Mucosa of stomach (tissue), 1 donor: ENCODE data around the gene GALNT2.

Experiments used
- H3K27me3 ChIP-seq: one replicate; pipeline ENCODE4 v1.7.0; 2013; ENCODE audit warnings: mild to moderate bottlenecking, low read length; ENCODE audit not compliant: control insufficient read depth, insufficient read depth
- H3K36me3 ChIP-seq: one replicate; pipeline ENCODE4 v1.7.0; 2013; ENCODE audit warnings: low read length; ENCODE audit not compliant: control insufficient read depth, insufficient read depth
- H3K4me1 ChIP-seq: one replicate; pipeline ENCODE4 v1.7.0; 2013; ENCODE audit warnings: mild to moderate bottlenecking, low read length; ENCODE audit not compliant: control insufficient read depth, insufficient read depth
- H3K4me3 ChIP-seq: one replicate; pipeline ENCODE4 v1.7.0; 2013; ENCODE audit warnings: low read length
- H3K9ac ChIP-seq: one replicate; pipeline ENCODE4 v1.7.0; 2013; ENCODE audit warnings: mild to moderate bottlenecking, low read length, moderate library complexity
- H3K9me3 ChIP-seq: one replicate; pipeline ENCODE4 v1.7.0; 2013; ENCODE audit warnings: mild to moderate bottlenecking, low read length, moderate library complexity; ENCODE audit not compliant: control insufficient read depth
- donor health status: Pancreatic carcinoma.

Gene GALNT2

DNA sequence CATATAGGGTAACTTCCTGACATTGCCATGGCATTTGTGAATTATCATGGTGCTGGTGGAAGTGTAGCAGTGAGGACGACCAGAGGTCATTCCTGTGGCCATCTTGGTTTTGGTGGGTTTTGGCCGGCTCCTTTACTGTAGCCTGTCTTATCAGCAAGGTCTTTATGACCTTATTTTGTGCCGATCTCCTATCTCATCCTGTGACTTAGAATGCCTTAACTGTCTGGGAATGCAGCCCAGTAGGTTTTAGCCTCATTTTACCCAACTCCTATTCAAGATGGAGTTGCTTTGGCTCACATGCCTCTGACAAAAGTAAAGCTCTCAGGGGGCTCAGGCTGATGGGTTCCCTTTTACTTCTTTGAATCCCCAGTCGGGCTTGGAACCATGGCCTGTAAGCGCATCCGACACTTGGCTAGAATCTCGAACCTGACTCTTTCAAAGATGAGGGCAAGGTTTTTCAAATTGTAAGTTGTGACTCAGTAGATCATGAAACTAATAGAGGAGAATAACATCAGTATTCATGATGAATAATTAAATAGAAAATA lies 85.0 kb downstream of the GALNT2 start:
- Histone ChIP-seq H3K9me3 (no peaks in the 10 kb centered on the region), H3K36me3 (no peaks in the 10 kb centered on the region), H3K9ac (no peak overlapping the region), H3K27me3 (no peaks in the 10 kb centered on the region), H3K4me3 (no peak overlapping the region), H3K4me1 (peaks cover 6% of the 10 kb centered on the region)

DNA sequence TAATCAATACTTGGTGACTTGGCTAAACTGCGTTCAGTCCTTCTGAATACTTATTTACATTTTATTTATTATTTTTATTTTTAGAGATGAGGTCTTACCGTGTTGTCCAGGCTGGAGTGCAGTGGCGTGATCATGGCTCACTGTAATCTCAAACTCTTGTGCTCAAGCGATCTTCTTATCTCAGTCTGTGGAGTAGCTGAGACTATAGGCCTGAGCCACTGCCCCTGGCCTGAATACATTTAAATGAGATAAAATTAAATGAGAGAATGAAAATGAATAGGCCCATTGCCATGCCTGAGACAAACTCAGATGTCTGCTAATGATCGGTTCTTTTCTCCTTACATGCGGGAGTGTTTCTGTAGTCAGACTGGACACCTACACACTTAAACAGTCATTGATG lies 86.0 kb downstream of the GALNT2 start:
- Histone ChIP-seq H3K36me3 (no peaks in the 10 kb centered on the region), H3K4me1 (no peaks in the 10 kb centered on the region), H3K4me3 (no peak overlapping the region), H3K9me3 (no peaks in the 10 kb centered on the region), H3K27me3 (no peaks in the 10 kb centered on the region), H3K9ac (no peak overlapping the region)

DNA sequence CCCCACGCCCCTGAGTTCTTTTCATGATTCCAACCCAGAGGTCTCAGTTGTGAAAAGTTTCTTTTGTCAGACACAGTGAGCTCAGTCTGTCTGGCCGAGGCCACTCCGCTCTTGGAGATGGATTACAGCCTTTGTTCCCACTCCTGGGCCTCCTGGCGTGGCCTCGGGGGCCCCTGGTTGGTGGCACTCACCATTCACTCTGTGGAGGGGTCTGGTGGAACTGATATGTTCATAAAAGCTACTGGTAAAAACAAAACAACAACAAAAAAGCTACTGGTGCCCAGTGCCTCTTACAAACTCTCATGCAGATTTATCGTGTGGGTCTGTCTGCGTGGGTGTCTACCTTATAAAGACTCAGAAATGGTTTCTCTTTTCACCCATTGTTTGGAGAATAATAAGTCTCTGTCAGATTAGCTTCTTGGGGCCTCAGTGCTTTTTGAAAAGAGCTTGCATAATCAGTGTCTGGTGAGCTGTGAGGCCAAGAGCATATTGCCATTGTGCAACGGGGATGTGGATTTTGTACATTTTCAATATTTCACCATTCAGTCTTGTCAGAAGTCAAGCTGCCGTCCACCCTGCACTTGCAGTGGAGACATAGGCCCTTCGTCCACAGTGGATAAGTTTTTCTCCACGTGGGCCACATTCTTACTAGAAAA lies 86.7 kb downstream of the GALNT2 start:
- H3K27me3 ChIP-seq = no peaks in the 10 kb centered on the region
- H3K36me3 ChIP-seq = no peaks in the 10 kb centered on the region
- H3K9me3 ChIP-seq = no peaks in the 10 kb centered on the region
- H3K4me1 ChIP-seq = peaks cover 5% of the 10 kb centered on the region
- H3K9ac ChIP-seq = no peak overlapping the region
- H3K4me3 ChIP-seq = no peak overlapping the region

DNA sequence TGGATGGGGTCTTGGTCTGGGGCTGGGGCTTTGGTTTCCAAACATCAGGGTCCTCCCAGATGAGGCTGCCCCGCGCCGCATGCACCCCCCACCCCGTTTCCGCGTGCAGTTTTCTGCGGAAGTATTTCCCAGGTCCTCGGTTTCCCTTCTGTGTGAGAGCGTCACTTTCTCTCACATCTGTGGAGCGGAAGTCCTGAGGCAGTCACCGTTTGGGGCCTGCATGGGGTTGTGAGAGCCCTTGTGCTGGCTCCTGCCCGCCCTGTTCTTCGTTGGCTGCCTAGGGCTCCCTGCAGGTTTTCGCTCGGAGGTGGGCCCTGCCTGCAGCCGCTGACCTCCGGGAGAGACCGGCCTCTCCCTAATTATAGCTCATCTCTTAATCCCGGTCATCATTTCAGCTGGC lies 88.0 kb downstream of the GALNT2 start:
- H3K27me3 ChIP-seq = no peaks in the 10 kb centered on the region
- H3K9me3 ChIP-seq = no peaks in the 10 kb centered on the region
- H3K4me1 ChIP-seq = peaks cover 17% of the 10 kb centered on the region
- no peaks in the 10 kb centered on the region for H3K36me3 ChIP-seq
- no peak overlapping the region for H3K4me3 ChIP-seq
- no peak overlapping the region for H3K9ac ChIP-seq

DNA sequence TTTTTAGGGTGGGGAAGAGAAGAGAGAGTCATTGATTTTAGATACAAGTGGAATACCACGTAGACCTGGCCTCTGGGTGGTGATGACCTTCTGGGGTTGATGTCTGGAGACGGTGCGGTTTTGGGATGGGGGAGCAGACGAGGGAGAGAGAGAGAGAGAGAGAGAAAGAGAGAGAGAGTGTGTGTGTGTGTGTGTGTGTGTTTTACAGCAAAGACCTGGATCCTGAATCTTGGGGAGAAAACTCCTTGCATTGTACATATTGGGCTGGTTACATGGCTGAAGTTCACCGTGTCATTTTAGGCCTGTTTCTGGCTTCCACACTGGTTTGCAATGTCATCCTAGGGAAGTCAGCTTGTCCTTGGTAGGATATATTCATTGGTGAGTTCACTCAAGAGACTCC lies 89.0 kb downstream of the GALNT2 start:
- H3K27me3 ChIP-seq = no peaks in the 10 kb centered on the region
- no peak overlapping the region for H3K4me3 ChIP-seq
- H3K36me3 ChIP-seq = no peaks in the 10 kb centered on the region
- no peaks in the 10 kb centered on the region for H3K9me3 ChIP-seq
- peaks cover 23% of the 10 kb centered on the region for H3K4me1 ChIP-seq
- H3K9ac ChIP-seq = no peak overlapping the region

DNA sequence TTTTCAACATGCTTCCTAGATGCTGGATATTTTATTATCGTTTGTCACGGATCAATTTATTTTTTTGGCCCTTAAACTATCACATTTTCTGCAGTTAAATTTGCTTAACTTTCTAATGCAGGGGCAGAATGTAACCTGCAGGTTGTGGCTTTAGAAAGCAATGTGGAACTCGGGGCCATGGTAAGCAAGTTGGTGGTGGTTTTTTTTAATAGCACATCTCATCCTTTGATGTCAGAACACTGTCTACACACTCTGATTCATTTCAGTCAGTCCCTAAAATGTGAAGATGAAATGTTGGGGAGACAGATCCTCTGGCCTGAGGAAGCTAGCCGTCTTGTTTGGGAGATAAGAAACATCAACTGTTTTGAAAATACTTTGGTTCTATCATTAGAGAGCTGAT lies 89.5 kb downstream of the GALNT2 start:
- Histone ChIP-seq H3K9me3 (no peaks in the 10 kb centered on the region), H3K27me3 (no peaks in the 10 kb centered on the region), H3K4me1 (peaks cover 27% of the 10 kb centered on the region), H3K36me3 (no peaks in the 10 kb centered on the region), H3K9ac (no peak overlapping the region), H3K4me3 (no peak overlapping the region)

DNA sequence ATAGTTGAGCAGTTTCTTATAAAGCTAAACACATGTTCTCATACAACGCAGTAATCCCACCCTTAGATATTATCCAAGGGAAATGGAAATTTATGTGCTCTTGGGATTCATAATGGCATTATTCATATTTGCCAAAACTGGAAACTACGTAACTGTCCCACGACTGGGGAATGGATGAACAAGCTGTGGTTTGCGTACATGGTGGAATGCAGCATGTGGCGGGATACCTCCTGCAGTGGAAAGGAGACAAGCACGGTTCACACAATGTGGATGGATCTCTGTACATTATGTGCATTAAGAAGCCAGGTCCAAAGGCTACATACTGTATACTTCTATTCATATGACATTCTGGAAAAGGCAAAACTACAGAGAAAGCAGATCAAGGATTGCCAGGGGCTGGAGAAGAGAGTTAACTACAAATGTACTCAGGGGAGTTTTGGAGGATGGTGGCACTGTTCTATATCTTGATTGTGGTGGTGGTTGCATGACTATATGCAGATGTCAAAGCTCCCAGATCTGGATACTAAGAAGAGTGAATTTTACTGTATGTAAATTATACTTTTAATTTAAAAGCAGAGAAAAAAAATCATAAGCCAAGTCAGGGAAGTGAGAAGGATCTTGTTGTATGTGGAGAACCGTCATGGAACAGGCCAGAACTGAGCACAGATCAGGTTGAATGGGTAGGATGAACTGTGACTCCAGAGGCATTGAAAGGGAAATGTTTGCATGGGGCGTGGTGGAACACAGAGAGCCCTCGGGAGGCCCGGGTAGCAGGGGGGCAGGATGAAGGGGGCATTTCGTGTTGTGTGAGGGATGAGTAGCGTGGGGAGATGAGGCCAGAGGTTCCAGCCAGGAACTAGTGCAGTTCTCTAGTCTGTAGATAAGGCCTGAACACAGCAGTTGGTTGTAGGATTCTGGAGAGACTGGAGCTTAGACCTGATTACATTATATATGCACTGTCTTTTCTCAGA lies 90.7 kb downstream of the GALNT2 start:
- Histone ChIP-seq H3K9me3 (no peaks in the 10 kb centered on the region), H3K4me1 (peaks cover 27% of the 10 kb centered on the region), H3K9ac (no peak overlapping the region), H3K36me3 (no peaks in the 10 kb centered on the region), H3K4me3 (no peak overlapping the region), H3K27me3 (no peaks in the 10 kb centered on the region)

DNA sequence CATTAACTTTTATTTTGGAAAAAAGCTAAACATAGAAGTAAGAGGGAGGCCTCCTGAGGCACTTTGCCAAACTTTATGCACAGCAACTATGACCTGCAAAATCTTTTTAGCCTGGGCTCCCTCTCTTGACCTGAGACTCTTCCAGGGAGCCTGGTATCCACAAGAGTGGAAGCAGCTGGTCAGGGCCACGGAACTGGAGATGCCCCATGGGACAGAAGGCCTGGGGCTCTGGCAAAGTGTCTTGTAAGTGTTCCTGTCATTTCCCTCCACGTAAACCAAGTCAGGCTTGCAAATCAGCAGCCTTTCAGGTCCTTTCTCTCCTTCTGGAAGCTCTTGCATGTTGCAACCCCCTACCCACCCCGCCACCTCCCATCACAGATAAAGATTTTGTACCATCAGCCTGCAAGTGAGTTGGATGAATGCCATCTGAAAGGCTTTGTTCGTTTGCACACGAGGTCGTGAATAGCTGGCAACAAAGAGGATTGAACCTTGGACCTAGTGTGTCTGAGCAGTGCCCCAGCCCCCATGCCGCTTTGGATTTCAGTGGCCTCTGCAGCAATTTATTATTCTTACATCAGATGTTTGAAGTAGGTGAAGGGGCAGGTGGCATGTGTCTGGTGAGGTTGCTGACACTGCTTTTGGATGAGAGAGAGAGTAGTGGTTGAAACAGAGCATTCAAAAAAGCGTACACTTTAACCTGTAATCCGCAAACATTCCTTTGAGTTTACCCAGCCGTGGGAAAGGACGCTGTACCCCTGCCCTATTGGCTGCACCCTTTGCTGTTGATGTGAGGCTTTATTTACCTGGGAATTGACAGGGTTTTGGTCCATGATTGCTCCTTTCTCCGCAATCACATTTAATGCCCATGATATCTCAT lies 91.6 kb downstream of the GALNT2 start:
- no peaks in the 10 kb centered on the region for H3K36me3 ChIP-seq
- no peaks in the 10 kb centered on the region for H3K27me3 ChIP-seq
- H3K4me3 ChIP-seq = no peak overlapping the region
- H3K9ac ChIP-seq = no peak overlapping the region
- no peaks in the 10 kb centered on the region for H3K9me3 ChIP-seq
- H3K4me1 ChIP-seq = peaks cover 27% of the 10 kb centered on the region

DNA sequence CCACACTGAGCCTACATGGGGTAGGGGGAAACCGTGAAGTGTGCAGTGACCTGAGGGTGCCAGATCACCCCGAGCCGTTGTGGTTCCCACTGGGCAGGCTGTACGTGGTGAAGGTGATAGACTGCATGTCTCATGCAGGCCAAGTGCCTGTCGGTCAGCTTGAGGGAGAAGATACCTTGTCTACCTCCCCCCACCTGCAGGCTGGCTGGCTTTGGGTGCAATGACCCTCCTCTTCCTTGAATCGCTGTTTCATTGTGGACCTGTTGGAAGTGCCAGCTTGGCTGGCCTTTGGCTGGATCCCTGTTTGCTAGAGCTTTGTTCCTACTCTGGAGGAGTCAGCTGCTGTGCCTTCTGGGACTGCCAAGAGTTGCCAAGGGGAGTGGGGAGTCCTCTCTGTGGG lies 92.5 kb downstream of the GALNT2 start:
- no peaks in the 10 kb centered on the region for H3K27me3 ChIP-seq
- H3K4me3 ChIP-seq = no peak overlapping the region
- H3K4me1 ChIP-seq = peaks cover 27% of the 10 kb centered on the region
- no peaks in the 10 kb centered on the region for H3K36me3 ChIP-seq
- no peaks in the 10 kb centered on the region for H3K9me3 ChIP-seq
- no peak overlapping the region for H3K9ac ChIP-seq

DNA sequence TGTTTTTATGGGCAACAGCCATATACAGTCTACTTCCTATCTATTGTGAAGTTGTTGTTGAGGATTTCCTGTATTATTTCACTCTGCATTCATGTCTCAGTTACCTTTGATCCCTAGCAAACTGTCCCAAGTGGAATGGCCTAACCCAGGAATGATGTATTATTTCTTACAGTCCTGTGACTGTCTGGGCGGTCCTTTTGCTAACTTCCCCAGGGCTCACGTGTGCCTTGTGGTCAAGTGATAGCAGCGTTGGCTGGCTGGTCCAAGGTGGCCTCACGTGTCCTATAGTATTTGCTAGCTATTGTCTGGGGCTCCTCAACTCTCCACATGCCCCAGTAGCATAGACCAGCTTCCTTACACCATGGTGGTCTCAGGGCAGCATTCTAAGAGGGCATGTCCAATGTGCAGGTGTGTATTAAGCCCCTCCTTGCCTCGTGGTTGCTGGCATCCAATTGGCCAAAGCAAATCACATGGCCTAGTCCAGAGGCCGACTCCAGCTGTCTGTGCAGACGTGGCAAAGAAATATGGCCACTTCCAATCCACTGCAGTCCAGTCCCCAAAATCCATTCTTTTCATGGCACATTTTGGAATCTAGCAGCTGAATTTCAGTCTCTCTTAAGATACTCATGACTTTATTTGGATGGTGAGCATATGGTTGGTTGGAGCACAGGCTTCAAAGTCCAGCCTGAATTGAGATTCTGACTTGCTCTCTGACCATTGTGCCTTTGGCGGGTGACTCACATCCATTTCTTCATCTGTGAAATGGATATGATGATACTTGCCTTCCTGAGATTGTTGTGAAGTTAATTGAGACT lies 94.1 kb downstream of the GALNT2 start:
- H3K9me3 ChIP-seq = no peaks in the 10 kb centered on the region
- H3K4me1 ChIP-seq = peaks cover 27% of the 10 kb centered on the region
- H3K36me3 ChIP-seq = no peaks in the 10 kb centered on the region
- no peak overlapping the region for H3K4me3 ChIP-seq
- H3K9ac ChIP-seq = no peak overlapping the region
- H3K27me3 ChIP-seq = no peaks in the 10 kb centered on the region

DNA sequence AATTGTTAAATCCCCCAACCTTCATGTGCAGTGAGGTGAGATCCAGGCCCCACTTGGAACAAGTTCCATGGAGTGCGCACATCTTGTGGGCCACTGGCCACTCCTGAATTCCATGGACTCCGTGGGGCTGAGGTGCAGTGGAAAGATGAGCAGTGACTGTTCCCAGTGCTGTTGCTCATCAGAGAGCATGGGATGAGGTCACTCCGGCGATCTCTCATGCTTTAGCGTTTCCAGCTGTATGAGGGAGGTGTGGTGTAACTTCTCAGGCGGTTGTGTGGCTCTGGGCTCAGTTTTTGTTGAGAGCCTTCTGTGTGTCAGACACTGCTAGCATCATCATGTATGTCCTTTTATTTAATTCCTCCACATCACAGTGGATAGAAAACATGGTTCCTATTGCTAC lies 96.2 kb downstream of the GALNT2 start:
- Histone ChIP-seq H3K4me3 (no peak overlapping the region), H3K9ac (no peak overlapping the region), H3K36me3 (no peaks in the 10 kb centered on the region), H3K4me1 (peaks cover 27% of the 10 kb centered on the region), H3K27me3 (no peaks in the 10 kb centered on the region), H3K9me3 (no peaks in the 10 kb centered on the region)
